GM21515 (cell line): ENCODE measurements around the gene SLC22A23.

Source experiments
- ATAC-seq: cut with Tn5 transposase; IDR thresholded peaks from one replicate; pipeline ENCODE4 v1.9.1; 2021; ENCODE audit not compliant: unreplicated experiment

SLC22A23 gene, protein sequence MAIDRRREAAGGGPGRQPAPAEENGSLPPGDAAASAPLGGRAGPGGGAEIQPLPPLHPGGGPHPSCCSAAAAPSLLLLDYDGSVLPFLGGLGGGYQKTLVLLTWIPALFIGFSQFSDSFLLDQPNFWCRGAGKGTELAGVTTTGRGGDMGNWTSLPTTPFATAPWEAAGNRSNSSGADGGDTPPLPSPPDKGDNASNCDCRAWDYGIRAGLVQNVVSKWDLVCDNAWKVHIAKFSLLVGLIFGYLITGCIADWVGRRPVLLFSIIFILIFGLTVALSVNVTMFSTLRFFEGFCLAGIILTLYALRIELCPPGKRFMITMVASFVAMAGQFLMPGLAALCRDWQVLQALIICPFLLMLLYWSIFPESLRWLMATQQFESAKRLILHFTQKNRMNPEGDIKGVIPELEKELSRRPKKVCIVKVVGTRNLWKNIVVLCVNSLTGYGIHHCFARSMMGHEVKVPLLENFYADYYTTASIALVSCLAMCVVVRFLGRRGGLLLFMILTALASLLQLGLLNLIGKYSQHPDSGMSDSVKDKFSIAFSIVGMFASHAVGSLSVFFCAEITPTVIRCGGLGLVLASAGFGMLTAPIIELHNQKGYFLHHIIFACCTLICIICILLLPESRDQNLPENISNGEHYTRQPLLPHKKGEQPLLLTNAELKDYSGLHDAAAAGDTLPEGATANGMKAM

DNA sequence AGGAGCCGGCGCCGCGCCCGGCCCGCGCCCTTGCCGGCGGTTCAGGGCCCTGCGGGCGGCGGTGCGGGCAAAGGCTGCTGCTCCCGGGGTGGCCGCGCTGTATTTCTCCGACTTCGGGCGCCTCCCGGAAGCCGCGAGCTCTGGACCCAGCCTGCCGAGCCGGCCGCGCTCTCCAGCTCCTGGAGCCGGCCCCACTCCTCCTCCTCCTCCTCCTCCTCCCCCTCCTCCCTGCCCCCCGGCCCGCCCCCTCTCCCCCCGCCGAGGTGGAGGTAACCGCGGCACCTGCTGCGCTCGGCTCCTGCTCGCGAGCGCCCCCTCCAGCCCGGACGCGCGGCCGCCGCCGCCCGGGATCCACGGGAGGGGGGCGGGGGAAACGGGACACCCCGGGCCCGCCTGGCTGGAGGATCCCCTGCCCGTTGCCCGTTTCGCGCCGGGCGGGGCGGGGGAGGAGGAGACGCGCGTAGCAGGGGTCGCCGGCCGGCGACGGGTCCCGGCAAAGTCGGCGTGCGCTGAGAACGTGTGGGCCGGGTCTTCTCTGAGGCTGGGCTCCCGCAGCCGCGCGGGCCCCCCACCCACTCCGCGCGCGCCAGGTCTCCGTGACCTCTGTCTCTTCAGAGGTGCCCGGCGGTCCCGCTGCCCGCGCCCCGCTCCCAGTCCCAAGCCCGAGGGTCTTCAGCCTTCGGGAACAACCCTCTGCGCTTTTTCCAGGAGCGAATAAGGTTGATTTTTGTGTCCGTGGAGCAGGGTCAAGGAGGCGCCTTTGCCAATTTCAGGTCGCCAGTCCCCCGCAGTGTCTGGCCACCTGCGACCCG is at the start of gene SLC22A23:
Gene SLC22A23 (minus strand): TSS at position 153 of the 812 bp plus-strand sequence. CDS start 491 bp downstream, outside the sequence.
- ATAC-seq: no peak

- ATAC-seq: no peak
These were observed 49.4 kb upstream of the SLC22A23 start for GRCh38 chr6:3506200-3506599.

DNA sequence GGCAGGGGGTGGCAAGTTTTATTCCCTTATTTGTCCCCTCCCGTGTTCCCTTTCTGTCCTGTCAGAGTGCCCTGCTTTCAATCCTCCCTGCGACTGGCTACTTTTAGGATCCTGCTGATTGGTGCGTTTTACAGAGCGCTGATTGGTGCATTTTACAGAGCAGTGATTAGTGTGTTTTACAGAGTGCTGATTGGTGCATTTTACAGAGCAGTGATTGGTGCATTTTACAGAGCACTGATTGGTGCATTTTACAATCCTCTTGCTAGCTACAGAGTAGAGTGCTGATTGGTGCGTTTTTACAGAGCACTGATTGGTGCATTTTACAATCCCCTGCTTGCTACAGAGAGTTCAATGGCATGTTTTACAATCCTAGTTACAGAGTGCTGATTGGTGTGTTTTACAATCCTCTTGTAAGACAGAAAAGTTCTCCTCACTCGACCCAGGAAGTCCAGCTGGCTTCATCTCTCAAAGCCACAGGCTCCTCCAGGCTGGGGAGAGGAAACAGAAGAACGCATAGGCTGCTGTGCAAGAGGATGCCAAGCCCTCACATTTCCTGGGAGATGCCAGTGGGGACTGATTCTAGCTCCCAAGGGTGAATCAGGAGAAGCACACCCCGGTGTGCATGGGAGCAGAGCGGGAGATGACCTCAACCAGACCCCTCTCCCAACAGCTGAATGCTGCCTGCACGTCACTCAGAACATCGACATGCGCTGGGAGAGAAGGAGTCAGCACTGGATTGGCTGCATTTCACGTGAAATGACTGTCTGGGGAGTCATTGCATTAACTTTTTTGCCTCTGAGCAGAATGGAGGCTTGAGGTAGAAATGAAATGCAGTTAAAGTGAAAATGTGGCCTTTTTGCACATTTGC is 48.3 kb upstream of the SLC22A23 start:
- ATAC-seq: no peak

GRCh38 chr6:3504354-3504753 is 47.5 kb upstream of the SLC22A23 start:
- ATAC-seq: no peak

DNA sequence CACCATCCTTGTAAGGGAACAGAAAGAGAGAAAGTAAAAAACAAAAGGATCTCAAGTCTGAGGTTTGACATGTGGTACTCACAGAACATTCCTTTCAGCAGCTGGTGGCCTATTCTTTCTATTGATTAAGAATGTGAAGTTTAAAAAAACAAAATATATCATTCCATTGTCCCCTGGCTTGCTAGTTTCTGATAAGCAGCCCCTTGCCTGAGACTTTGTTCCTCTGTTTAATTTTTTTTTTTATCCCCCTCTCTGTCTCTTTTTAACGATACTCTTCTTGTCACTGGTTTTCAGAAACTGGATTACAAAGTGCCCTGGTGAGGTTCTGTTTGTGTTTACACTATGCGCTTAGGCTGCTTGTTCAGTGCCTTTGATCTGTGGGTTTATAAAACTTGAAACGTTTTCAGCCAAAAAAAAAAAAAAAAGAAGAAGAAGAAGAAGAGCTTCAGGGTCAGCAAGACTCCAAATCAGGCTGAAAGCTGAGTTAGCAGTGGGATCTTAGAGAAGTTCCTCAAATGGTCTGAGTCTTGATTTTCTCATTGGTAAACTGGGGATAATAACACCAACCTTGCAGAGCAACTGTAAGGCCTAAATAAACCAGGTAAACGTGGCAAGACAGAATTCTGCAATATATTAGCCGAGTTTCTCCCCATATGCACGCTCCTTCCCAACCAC is 45.1 kb upstream of the SLC22A23 start:
- ATAC-seq: no peak

GRCh38 chr6:3500262-3501014 is 43.6 kb upstream of the SLC22A23 start:
- no peak for ATAC-seq

DNA sequence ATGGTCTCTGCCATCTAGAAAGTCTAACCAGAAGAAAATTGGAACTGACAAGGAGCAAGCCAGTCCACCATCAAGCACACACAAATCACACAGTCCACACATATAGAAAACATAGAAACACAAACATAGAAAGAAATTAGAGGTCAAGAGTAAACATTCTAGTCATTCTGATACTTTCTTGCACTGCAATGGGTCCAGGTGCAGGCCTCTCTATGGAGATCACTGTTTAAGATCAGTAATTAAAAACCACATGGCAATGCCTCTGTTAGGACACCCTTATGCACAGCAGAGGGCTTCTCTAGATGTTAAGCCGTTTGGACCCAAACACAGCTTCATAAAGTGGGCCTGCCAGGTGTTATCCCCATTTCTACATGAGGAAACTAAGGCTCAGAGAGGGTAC is 42.8 kb upstream of the SLC22A23 start:
- no peak for ATAC-seq

GRCh38 chr6:3496395-3496794 is 39.5 kb upstream of the SLC22A23 start:
- ATAC-seq: no peak

- no peak for ATAC-seq
These were observed 37.7 kb upstream of the SLC22A23 start for GRCh38 chr6:3494391-3495100.

DNA sequence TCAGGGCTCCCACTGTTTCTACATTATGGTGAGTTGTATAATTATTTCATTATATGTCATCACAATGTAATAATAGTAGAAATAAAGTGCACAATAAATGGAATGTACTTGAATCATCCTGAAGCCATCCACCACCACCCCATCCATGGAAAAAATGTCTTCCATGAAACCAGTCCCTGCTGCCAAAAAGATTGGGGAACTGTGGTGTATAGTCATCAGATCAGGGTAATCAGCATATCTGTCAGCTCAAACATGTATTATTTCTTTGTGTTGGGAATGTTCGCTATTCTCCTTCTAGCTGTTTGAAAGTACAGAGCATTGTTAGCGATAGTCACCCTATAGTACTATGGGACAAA is 33.8 kb upstream of the SLC22A23 start:
- ATAC-seq: no peak

DNA sequence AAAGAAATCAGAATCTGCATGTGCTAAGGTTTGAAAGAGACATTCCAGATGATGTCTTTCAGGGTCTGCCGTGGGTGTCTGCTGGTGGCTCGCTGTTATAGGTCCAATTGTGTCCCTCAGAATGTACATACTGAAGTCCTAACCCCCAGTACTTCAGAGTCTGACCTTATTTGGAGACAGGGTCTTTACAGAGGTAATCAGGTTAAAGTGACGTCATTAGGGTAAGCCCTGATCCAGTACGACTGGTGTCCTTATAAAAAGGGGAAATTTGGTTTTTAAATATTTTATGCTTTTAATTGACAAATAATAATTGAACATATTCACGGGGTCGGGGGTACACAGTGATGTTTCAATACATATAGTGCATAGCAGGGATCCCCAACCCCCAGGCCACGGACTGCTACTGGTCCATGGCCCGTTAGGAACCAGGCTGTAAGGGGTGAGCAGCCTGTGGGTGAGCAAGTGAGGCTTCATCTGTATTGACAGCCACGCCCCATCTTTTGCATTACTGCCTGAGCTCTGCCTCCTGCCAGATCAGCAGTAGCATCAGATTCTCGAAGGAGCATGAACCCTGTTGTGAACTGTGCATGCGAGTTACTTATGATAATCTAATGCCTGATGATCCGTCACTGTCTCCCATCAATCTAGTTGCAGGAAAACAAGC is 33.2 kb upstream of the SLC22A23 start:
- no peak for ATAC-seq

- no peak for ATAC-seq
These were observed 32.3 kb upstream of the SLC22A23 start for GRCh38 chr6:3489027-3489757.

GRCh38 chr6:3484946-3485345 is 28.1 kb upstream of the SLC22A23 start:
- ATAC-seq: no peak

GRCh38 chr6:3484192-3484591 is 27.3 kb upstream of the SLC22A23 start:
- ATAC-seq: no peak

GRCh38 chr6:3483675-3484074 is 26.8 kb upstream of the SLC22A23 start:
- no peak for ATAC-seq

- ATAC-seq: no peak
These were observed 26.0 kb upstream of the SLC22A23 start for GRCh38 chr6:3482869-3483268.

DNA sequence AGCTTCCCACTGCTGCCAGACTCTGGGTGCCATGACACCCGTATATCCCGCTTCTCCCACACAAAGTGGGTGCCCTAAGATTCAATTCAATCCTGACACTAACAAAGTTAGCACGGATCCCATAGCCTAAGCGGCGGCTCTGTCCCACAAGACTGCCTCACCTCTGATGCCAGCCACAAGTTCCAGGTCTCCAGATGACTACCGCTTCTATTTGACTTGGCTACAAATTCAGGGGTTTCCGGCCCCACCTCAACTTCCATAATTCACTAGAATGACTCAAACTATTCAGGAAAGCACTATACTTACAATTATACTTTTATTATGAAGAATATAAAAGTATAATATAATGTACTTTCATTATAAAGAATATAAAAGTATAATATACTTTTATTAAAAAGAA is 24.8 kb upstream of the SLC22A23 start:
- ATAC-seq: no peak

DNA sequence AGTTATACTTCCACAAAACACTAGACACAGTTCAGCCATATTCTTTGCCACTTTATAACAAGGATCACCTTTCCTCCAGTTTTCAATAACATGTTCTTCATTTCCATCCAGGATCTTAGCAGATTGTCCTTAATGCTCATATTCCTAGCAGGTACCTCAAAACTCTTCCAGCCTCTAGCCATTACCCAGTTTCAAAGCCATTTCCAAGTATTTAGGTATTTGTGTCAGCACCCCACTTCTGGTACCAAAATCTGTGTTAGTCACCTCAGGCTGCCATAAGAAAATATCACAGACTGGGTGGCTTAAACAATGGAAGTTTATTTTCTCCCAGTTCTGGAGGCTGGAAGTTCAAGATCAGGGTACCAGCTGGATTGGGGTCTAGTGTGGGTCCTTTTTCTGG is 23.2 kb upstream of the SLC22A23 start:
- no peak for ATAC-seq
